Adipose tissue (tissue), 3 donors: ENCODE measurements around the gene LILRA6. TPM values are rescaled to one million over a fixed set of nuclear protein-coding genes. Genes with fewer than 3 reads are reported as not detected.
"Not testable (repeated sequence)": the region's sequence is repeated elsewhere in the genome, so short reads cannot be mapped to it uniquely, and the experiment has no call there.

Experiments
- H3K27ac ChIP-seq: one replicate; pipeline ENCODE4 v1.5.1; 2013; ENCODE audit warnings: low read depth, low read length
- WGBS, 3 donors: extraction: QIAGEN DNeasy Blood & Tissue Kit; methylation state at CpG; one replicate each; pipeline ENCODE4 v1.1.7; 2013; 5-methylcytosine and 5-hydroxymethylcytosine counted together
- polyA plus RNA-seq, 3 donors: library from polyadenylated mRNA; stranded (reverse); fragments of 200-250 nt; gene quantifications; one replicate each; pipeline ENCODE4 v1.2.3, GENCODE V29; 2013
- donor health status: healthy with polysubstance abuse.
- donor health status: Bipolar disorder and iron deficiency.
- donor health status: healthy.

The LILRA6 gene
- 10 to 100 TPM in 1 of 3 donors, 1 to 10 TPM in 1, under 1 TPM in 1; 0.72 to 10.1 (median 3.4) TPM for polyA plus RNA-seq

DNA sequence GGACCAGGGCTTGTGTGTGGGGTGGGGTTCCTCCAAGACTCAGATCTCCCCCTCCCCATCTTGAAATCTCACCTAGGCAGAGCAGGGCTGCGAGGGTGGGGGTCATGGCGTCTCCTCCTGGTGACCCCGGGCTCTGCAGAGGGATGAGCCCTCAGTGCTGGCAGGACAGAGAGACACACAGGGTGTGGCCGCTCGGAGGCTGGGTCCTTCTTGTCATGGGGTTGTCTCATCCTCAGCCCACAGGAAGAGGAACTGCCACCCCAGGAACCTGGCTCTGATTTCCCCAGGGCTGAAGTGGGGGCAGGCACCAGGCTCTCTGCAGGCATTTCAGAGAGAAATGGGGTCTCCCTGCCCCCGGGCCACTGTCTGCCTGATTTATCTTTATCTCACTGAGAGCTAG lies at the start of gene LILRA6:
LILRA6 (minus strand) TSS at position 145 of the 400 bp plus-strand sequence.
- WGBS, 3 donors = 0 to 67% (median 54%) methylated on average over 1 to 6 of the region's 6 CpGs
- not testable (repeated sequence) for H3K27ac ChIP-seq

DNA sequence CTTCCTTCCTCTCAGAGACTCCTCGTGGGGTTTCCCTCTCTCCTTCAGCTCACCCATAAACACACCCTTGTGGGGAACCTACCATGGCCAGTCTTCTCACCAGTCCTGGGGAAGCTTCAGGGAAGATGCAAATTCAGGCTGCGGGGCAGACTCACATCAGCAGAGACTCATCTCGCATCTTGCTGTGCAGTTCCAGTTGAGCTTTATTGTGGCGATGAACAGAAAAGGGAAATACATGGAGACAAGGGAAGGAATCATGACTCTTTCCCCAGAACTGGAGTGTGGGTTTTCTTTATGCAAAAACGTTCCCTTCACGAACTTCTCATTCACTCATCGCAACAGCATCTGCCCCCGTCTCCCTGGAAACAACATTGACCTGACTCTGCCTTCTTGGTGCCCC lies 46.6 kb upstream of the LILRA6 start:
- WGBS, 3 donors = 53 to 63% (median 61%) methylated on average over 8 of the region's 8 CpGs

DNA sequence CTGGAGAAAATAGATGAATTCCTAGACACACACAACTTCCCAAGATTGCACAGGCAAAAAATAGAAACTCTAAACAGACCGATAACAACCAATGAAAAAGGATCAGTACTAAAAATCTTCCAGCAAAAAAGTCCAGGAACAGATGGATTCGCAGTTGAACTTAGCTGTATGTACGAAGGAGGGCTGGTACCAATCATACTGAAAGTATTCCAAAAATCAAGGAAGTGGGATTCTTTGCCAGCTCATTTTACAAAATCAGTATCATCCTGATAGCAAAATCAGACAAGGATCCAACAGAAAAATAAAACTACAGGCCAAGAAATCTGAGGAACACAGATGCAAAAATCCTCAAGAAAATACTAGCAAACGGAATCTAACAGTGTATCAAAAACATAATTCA lies 44.9 kb upstream of the LILRA6 start:
- 63 to 69% (median 65%) methylated on average over 4 of the region's 4 CpGs for WGBS, 3 donors
- H3K27ac ChIP-seq = no peak overlapping the region

More for the DNA sequence above, 46.6 kb upstream of the LILRA6 start:
- not testable (repeated sequence) for H3K27ac ChIP-seq

DNA sequence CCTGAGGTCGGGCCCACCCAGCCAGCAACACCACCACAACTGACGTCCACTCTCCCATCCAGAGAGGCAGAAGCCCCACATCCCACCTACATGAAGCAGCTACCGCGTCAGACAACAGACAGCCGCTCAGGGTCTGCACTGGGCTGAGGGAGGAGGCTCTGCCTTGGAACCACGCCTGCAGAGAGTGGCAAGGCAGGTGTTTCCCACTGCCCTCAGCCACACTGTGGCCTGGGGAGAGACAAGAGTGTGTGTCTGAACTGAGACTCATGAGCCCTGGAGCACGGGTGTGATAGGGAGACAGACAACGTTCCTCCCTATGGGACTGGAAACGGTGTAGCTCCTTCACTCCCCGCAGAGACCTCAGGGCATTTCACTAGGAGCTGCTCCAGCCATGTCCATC lies 43.7 kb upstream of the LILRA6 start:
- WGBS, 3 donors = 43 to 54% (median 49%) methylated on average over 4 to 10 of the region's 10 CpGs
- H3K27ac ChIP-seq = not testable (repeated sequence)

DNA sequence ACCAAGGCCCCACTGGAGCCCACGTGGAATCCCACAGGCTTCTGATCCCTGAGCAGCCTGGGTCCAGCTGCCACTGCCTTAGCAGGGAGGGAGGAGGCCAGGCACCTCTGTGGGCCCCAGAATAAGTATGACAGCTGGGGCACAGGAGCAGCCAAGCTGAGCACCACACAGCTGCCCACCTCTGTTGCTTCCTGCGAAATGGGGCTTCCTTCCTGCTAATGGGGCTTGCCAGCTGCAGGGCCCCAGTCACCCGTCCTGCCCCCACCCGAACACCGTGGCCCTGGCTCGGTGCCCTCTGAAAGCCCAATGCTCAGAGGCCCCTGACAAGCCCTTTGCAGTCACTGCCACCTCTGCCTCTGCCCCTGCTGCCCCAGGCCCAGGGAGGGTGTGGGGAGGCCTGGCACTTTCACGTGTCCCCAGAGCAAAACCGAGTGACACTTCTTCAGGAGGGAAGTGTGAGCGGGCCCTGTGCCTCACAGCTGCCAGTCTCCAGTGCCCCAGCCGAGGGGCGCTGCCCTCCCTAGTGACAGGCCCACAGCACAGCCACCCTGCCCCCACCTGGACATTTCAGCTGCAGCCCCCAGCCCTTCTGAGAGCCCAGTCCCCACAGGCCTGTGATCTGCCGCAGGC lies 43.0 kb upstream of the LILRA6 start:
- H3K27ac ChIP-seq = not testable (repeated sequence)
- WGBS, 3 donors = 35 to 62% (median 41%) methylated on average over 10 to 11 of the region's 12 CpGs

DNA sequence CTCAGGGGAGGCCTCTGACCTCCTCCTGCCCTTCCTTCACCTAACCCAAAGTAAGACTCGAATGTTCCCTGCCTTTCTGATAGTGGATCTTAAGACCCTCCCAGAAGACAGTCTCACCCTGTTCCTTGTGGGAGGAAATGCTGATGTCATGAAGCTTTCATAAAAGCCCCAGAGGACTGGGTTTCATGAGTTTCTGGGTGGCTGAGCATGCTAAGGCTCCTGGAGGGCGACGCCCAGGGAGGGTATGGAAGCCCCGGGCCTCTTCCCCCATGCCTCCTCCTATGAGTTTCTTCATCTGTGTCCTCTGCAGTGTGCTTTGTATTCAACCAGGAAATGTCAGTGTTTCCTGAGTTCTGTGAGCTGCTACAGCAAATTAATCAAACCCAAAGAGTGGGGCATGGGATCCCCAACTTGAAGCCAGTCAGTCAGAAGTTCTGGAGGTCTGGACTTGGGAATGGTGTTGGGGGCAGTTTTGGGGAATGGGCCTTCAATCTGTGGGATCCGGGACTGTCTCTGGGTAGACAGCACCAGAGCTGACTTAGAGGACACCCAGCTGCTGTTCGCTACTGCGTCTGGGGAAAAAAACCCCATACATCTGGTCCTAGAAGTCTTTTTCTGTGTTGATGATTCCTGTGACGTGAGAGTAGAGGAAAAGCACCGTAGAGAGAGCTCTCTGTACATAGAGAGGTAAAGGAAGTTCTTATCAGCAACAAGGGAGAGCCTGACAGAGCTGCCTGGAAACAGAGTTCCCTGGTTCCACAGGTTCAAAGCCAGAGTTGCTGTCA lies 40.3 kb upstream of the LILRA6 start:
- 41 to 58% (median 41%) methylated on average over 9 of the region's 9 CpGs for WGBS, 3 donors
- H3K27ac ChIP-seq = no peak overlapping the region

DNA sequence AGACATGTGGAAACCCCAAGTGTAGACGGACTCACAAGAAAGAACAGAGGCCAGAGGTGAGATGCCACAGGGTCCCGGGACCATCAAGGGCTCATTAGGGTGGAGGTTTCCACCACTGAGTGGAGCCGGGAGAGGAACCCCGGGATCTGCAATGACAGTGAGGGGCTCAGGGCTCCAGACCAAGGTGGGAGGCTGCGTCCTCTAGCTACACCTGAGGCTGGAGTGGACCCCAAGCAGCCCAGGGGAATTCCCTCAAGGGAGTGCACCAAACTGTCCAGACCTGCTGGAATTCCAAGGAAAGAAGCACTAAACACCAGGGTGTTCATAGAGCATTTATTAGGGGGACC lies 39.1 kb upstream of the LILRA6 start:
- not testable (repeated sequence) for H3K27ac ChIP-seq
- WGBS, 3 donors = 63 to 87% (median 82%) methylated on average over 5 of the region's 5 CpGs

DNA sequence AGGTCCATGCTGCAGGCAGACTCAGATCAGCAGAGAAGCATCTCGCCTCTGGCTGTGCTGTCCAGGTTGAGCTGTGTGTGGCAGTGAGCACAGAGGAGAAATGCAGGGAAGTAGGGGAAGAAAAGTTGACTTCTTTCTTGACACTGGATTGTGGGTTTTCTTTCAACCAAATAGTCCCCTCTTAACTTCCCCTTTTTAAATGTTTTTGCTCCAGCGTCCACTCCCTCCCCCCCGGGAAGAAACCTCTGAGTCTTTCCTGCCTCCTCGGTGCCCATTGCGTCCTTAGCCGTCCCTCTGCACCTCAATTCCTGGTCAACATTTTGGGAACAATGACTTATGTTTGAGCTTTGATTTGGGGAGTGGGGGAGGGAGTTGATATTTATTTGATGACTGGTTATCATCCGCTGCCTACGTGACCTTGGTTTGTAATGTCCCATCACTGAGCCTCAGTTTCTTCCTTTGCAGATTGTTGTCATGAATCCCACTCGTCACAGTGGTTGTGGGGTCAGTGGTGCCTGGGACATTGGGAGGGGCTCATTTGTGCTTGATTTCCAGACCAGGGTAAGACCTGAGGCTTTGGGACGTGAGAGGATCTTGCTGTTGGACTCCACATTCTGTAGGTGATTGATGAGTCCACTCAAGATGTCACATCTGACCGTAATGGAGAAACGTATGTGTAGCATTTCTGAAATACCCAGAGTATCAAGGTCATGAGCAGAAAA lies 38.6 kb upstream of the LILRA6 start, which contains the start of gene LILRB2:
LILRB2 (minus strand) TSS at position 104 of the 722 bp plus-strand sequence. CDS start 614 bp downstream, outside the sequence.
- H3K27ac ChIP-seq = no peak within 1 kb of the TSS
- WGBS, 3 donors = 56 to 61% (median 60%) methylated on average over 12 of the region's 12 CpGs

DNA sequence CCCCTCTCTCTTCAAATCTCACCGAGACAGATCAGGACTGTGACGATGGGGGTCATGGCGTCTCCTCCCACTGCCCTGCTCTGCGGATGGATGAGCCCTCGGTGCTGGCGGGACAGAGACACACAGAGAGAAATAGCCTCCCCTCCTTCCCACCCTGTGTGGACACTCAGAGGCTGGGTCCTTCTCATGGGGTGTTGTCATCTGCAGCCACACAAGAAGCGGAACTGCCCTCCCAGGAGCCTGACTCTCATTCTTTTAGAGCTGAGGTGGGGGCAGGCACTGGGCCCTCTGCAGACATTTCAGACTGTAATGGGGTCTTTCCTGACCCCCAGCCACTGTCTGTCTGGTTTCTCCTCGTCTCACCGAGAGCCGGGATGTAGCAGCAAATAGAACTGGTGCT lies 37.9 kb upstream of the LILRA6 start:
- not testable (repeated sequence) for H3K27ac ChIP-seq
- WGBS, 3 donors = 40 to 53% (median 41%) methylated on average over 10 of the region's 10 CpGs

DNA sequence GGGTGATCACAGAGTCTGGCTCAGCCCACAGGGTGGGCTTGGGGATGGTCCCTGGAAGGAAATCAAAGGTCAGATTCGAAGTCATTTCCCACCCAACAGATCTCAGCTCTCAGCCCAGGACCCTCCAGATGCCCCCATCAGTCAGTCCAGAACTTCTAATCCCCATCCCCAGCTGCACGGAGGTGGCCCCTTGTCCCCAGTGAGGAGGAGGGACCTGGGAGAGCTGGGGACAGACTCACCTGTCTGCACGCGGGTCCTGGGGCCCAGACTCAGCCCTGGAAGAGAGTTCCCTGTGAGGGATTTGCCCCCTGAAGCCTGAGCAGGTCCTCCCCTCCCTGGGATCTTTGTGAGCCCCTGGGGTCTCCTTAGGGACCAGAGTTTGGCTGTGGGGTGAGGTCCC lies 37.4 kb upstream of the LILRA6 start:
- H3K27ac ChIP-seq = not testable (repeated sequence)

DNA sequence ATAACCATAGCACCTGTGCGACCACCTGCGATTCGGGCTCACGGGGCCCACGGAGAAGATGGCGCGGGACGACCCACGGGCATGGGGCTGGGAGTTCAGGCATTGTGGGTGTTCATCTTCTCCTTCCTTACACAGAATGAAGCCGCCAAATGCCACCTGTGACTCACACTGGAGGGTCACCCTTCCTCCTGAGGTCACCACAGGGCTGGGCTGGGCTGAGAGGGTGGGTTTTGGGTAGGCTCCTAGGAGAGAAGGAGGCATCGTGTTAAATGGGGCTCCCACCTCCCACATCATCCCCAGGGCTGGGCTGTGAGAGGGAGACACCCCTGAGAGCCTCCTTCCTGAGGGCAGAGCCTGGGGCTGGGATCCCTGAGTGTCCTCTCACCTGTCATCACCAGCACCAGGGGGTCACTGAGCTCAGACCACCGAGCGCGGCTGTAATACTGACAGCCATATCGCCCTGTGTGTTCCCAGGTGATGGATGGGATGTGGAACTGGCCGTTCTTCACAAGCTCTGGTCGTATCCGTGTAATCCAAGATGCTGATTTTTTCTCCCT lies 36.9 kb upstream of the LILRA6 start:
- 73 to 82% (median 82%) methylated on average over 18 of the region's 18 CpGs for WGBS, 3 donors
- no peak overlapping the region for H3K27ac ChIP-seq

More for the DNA sequence above, 37.4 kb upstream of the LILRA6 start:
- WGBS, 3 donors = 21 to 42% (median 25%) methylated on average over 4 of the region's 4 CpGs

DNA sequence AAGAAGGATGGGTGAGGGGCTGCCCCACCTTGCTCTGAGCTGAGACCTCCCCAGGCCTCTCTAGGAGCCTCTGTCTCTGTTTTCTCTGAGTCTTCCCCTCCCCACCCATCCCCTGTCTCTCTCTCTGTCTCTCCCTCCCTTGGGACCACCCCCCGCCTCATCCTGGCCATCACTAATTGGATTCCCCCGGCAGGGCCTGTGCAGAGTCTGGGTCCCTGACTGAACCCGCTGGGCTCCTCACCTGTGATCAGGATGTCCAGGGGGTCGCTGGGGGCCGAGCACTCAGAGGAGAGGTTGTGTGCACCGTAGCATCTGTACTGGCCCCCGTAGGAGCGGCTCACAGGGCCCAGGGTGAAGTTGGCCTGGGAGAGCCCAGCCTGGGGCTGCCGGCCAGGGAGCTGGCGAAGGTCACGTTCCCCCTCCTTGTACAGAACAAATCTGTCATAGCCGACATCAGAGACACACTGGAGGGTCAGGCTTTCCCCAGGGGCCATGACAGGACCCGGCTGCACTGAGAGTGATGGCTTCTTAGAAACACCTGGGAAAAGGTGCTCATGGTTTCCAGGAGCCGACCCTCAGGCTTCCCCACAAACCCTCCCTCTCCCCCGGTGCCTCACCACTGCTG lies 36.1 kb upstream of the LILRA6 start:
- 38 to 76% (median 76%) methylated on average over 13 to 15 of the region's 15 CpGs for WGBS, 3 donors
- H3K27ac ChIP-seq = not testable (repeated sequence)

DNA sequence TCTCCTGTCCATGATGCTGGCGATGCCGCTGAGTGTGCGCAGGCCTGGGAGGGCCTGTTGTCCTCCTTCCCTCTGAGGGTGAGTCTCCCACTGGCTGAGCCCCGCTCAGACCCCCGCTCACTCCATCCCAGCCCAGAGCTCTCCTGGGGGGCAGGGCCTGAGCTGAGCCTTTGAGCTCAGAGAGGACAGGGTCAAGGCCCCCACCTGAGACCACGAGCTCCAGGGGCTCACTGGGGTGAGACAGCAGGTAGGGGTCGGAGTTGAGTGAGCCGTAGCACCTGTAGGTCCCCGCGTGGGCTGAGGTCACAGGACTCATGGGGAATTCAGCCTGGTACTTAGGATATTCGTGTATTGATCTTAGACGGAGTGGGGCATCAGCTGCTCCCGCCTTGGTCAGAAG lies 35.5 kb upstream of the LILRA6 start:
- WGBS, 3 donors = 59 to 84% (median 81%) methylated on average over 13 of the region's 13 CpGs
- not testable (repeated sequence) for H3K27ac ChIP-seq

DNA sequence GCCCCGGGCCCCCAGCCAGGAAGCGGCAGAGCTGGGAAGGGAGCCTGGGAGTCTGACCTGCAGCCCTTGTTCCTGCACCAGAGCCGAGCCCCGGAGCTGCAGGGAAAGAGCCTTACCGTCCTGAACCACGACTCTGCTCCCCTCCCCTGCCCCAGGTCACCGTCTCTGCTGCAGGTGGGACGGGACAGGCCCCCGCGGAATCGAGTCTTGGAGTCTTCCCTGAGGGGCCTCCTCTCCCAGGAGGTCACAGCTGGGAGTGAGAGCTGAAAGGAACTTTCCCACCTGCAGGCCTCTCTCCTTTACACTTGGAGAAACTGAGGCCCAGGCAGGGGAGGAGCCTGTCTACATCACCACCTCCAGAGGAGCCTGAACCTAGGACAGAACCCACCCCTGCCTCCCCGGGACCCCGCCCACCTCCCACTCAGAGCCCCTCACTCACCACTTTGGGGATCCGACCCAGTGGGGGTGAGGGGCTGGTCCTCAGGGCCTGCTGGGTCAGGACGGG lies 34.6 kb upstream of the LILRA6 start:
- H3K27ac ChIP-seq = not testable (repeated sequence)
- WGBS, 3 donors = 49 to 75% (median 72%) methylated on average over 11 to 15 of the region's 15 CpGs

DNA sequence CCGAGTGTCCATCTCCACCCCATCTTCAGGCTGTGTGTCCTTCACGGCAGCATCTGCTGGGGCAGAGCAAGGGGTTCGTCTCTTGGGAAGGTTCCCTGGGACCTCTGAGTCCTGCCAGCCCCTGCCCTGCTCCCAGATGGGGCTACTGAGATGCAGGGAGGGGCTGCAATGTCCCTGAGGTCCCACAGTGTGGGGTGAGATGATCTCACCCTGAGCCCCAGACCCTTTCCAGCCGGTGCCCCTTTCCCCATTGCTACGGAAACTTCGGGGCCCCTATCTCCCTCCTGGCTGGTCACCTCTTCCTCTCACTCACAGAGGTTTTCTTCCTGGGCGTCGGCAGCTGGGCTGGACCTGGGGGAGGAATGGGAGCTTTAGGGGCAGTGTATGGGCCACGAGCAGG lies 33.4 kb upstream of the LILRA6 start:
- 44 to 67% (median 61%) methylated on average over 9 of the region's 9 CpGs for WGBS, 3 donors
- no peak overlapping the region for H3K27ac ChIP-seq

DNA sequence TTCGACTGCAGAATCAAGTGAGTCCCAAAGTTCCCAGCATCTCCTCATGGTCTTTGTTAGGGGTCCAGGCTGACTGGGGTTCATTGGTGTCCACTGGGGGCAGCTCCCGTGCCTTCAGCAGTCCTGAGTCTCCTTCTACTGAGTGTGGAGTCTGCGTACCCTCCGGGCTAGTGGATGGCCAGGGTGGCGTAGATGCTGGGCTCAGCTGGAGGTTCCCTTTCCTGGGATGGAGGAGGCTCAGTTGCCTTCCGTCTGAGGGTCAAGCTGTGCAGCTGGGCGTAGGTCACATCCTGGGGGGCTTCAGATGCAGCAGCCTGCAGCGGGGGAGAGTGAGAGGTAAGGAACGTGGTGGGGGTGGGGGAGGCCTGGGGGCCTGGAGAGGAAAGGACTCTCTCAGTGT lies 31.9 kb upstream of the LILRA6 start:
- H3K27ac ChIP-seq = not testable (repeated sequence)
- WGBS, 3 donors = 50 to 71% (median 51%) methylated on average over 8 to 9 of the region's 9 CpGs

DNA sequence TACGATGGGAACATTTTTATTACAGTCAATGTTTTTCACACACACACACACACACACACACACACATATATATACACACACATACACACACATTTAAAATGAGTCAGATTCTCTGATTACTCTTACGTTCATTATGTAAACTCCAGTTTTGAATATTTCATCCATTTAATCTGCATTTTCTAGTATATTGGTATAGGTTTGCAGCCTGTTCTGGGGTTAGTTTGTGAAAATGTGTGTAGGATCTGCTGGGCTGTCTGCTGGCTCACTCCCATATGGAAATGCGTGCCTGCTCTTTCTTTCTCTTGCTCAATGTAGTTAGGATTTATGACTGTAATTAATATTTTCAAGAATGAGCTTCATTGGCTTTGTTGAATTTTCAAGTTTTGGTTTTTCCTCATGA lies 31.2 kb upstream of the LILRA6 start:
- no peak overlapping the region for H3K27ac ChIP-seq
- 52 to 72% (median 66%) methylated on average over 3 of the region's 3 CpGs for whole genome bisulfite sequencing, 3 donors

DNA sequence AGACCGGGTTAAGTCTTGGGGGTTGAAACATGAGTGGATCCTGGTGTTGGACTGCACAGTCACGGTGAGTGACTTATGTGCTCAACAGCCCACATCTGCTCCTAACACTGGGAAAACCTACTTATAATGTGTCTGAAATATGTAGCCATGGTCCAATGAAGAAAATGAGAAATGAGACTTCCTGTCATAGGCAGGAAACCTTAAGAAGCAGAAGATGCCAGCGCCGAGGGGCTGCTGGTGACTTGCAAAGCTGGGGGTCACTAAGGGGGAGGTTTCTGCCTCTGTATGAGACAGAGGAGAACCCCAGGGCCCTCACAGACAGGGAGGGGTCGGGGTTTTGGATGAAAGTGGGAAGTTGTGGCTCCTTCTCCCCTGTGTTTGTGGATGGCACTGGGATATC lies 29.6 kb upstream of the LILRA6 start:
- H3K27ac ChIP-seq = not testable (repeated sequence)
- 48 to 58% (median 51%) methylated on average over 5 of the region's 5 CpGs for WGBS, 3 donors
